Retina (tissue), 1 donor: Measurements from ENCODE around the gene PGLYRP1.

ENCODE experiments used
- DNase-seq: peaks from one replicate; pipeline ENCODE4 v3.0.0-alpha.2; 2016

Gene PGLYRP1

DNA sequence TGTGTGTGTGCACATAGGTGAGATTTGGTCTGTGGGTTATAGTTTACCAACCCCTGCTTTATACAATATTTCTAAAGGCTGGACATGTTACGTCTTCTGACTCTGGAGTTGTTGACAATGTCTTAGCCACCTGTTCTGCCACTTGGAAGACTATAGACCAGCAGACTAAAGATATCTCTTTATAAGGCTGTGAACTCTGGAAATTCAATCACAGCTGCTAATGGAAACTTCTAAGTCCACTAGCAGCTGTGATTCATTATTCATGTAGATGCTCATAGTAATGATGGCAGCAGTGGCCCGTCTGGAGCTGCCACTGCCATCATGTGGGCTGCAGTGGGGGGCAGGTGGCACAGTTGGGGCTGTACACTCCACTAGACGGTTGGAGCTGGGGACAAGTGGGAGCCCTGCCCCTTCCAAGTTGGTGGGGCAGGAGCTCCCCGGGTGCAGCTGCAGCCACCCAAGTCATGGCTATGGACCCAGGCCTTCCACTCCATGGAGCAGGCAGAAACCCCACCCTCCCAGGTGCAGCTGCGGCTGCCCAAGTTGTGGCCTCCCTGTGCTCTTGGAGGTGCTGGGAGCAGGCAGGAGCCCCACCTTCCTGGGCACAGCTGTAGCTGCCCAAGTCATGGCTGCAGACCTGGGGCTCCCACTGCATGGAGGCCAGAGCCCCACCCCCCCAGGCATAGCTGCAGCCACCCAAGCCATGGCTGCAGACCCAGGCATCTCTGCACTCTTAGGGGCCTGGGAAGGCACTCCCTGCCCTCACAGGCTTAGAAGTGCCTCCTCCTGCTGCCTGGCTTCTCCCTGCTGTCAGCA lies 9.1 kb upstream of the PGLYRP1 start:
- no peak for DNase-seq

DNA sequence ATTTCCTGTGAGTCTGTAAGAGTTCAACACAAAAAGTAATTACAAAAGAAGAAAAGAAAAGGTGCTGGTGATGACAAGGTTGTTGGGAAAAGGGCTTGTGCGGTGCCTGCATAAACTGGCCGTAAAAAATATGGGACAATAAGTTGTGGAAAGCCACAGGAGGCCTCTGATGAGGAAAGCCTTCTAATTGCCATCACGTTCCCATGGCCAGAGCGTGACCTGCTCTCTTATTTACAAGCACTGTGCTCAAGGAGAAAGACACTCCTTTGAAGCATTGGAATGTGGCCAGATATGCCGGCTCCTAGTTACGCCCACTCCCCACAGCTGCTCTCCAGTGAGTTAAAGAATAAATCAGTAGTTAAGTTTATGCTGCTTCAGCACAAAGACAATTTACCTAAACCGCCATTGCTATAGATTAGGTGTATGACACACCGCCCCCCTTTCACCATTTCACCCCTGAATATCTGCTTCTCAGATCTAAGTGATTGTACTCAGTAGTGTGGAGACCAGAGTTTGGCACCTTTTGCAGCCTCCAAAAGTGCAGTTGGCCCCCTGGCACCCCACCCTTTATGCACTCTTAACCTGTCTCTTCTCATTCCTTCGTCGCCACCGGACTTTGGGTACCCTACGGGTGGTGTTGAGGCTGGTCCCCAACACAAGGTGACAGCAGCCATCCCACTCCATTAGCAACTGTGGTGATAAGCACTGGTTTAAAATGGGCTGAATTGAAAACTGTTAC lies 8.1 kb upstream of the PGLYRP1 start:
- no peak for DNase-seq

DNA sequence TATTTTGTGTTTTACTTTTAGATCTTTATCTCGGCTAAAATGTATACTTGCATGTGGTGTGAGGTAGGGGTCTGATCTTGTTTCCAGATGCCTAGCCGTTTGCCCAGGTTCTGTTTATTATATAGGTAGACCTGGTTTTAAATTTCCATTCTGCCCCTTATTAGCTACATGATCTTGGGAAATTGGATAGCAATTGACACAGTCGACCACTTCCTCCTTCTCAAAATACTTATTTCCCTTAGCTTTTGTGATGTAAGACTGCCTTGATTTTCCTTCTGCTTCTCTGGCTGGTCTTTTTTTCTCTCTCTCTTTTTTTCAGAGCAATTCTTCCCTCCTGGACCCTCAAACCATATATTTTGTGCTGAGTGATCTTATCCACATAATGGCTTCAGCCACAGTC lies 3.0 kb upstream of the PGLYRP1 start:
- DNase-seq = no peak

DNA sequence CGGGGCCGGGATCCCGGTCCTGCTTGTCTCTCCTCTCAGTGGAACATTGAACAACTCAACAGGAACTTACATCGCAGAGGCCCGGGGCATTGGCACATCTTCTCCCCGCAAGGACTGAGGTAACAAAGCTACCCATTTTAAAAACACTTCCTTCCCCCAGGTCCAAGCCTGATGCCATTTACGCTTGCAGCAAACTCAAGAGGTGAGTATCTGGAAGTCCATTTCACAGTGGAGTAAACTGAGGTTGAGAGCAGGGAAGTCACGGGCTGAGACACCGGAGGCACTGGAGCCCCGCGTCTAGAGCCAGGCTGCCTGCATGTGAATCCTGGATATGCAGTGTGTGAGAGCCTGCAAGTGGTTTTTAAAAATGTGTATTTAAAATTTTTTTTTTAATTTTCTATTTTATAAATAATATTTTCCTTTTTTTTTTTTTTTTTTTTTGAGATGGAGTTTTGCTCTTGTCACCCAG lies 492 bp upstream of the PGLYRP1 start:
- no peak for DNase-seq

DNA sequence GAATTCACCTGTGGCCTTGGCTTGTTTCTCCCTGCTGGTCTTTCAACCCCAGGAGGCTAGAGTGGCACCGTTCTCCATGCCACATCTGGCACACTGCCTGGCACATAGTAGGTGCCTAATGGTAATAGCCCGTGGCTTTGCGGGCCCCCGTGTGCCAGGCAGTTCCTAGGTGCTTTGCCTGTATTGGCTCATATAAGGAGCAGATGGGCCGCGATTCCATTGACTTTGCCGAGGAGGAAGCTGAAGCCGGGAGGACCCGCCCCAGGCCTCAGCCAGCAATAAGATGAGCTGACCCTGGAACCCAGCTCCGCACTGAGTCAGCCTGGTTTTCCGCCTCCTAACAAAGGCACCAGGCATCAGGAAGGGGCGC lies 807 bp downstream of the PGLYRP1 start:
- no peak for DNase-seq

DNA sequence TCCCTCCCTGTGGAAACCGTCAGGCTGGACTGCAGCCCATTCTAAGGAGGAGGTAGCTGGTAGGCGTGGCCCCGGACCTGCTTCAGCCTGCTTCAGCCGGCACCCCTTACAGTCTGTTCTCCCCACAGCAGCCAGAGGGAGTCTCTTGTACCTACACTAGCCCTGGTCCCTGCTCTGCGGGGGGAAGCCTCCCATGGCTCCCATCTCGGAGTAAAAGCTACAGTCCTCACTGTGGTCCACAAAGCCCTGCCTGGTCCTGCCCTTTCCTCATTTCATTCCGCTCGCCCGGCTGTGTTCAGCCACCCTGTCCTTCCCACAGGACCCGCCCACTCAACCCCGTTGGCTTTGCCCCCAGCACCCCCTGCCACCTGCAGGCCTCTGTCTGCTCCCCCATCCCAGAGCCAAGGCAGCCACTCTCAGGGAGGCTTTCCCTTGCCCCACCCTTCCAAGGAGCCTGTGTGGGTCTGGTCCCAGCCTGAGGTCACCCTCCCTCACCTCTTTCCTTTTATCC lies 1.3 kb downstream of the PGLYRP1 start:
- no peak for DNase-seq

DNA sequence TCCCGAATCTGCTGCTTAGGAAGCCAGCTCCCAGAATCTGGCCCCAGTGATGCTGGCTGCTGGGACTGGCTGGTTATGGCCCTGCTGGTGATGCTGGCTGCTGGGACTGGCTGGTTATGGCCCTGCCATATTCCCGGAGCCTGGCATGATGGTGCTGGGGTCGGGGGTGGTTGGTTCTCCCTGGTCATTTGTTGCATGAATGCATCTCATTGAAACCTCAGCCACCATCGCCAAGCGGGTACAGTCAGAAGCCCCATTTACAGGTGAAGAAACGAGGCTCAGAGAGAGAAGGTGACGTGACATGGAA lies 2.1 kb downstream of the PGLYRP1 start:
- no peak for DNase-seq

DNA sequence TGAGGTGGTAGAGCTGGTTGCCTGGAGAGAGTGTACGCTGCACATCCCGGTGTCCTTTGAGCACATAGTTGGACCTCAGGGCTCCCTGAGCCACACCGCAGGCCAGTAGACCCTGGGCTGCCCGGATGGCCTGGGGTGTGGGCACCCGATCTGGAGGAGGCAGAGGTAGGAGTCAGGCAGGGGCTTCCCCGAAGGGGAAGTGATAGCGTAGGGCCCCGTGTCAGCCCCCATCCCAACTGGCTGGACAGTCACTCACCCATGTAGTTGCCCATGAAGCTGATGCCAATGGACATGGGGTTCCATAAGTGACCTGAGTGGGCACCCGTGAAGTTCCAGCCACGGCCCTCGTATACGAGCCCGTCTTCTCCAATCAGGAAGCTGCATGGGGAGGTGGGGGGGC lies 3.6 kb downstream of the PGLYRP1 start:
- DNase-seq = no peak

DNA sequence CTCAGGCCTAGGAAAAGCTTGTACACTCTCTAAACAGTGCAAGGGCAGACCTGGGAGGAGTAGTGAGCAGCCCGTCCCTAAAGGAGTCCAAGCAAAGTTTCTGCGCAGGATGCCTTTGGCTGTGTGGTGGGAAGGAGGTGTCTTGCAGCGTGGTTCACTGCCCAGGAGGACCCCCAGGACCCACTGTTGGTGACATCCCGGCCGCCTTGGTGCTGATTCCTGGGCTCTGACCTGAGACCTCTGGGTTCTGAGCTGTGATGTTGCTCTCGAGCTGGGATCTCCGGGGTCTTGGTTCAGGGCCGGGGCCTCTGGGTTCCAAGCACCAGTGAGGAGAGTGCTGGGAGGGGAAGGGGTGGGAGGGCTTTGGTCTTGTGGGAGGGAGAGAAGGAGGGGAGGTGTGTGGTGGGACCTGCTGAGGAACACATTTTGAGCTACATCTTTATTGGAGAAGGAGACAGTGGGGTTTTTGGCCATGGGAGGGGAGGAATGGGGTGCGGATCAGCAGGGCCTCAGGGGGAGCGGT lies 4.1 kb downstream of the PGLYRP1 start:
- DNase-seq = no peak

DNA sequence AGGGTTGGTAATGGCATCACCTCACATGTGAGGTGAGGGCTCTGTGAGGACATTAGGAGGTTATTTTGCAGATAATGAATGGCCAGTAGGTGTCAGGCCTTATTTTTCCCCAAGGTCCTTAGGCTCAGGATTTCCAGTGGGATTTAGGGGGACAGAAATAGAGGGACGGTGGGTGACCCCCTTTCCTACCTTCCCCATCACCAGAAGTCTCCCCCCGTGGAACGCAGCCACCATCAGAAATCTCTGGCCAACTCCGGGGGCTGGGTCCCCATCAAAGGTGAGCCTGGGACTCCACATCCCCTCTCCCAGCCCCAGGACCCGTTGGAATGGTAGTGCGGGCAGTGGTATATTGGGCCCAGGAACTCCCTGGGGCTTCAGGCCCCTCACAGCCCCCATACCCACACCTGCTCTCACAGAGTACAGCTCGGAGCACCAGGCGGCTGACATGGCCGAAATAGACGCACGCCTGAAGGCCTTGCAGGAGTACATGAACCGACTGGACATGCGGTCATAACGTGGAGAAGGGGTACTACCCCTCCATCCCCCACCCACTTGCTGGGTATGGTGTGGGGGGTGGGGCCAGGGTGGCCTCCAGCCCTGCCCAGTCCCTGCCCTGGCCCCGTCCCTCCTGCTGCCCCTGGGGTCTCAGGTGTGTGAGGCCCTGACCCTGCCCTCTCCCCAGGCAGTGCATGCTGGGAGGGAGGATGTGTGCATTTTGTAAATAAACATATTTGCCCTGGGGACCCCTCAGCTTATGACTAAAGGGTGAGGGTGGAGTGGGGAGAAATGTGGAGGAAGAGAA lies 4.8 kb downstream of the PGLYRP1 start:
- DNase-seq = no peak

DNA sequence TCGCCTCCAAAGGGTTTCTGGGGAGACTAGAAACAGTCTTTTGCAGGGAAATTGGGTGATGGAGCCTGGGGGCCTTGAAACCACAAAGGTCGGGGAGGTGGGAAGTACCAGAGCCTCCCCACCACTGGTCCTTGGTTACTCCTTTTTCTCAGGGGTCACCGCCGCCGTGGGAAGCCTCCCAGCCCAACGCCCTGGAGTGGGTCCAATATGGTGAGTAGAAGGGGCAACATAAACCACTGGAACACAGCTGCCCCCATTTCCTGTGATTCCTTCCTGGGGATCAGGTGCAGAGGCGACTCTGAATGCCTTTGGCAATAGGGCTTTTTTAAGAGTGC lies 5.8 kb downstream of the PGLYRP1 start:
- no peak for DNase-seq

DNA sequence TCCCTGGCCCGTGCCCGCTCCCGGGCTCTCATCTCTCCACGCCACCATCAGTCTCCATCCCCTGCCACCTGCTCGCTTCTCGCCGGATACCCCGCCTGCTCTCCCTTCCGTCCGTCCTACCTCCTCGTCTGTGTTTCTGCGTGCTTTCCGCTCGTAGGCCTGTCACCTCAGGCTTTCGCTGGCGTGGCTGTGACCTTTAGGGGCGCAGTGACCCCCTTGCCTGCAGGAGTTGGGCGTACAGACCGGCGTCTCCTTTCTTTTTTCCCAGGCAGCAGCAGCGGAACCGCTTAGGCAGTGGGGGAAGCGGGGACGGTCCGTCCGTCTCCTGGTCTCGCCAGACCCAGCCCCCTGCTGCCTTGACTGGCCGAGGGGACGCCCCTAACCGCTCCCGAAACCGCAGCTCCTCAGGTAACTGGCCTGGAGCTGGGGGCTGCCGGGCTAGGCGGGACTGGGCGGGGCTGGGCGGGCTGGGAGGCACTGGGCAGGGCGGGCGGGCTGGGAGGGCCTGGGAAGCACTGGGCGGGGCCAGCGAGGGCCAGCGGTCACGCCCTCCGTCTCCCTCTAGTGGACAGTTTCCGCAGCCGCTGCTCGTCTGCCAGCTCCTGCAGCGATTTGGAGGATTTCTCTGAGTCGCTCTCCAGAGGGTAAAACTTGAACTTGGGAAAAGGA lies 6.3 kb downstream of the PGLYRP1 start:
- DNase-seq = peak; percentile 86

DNA sequence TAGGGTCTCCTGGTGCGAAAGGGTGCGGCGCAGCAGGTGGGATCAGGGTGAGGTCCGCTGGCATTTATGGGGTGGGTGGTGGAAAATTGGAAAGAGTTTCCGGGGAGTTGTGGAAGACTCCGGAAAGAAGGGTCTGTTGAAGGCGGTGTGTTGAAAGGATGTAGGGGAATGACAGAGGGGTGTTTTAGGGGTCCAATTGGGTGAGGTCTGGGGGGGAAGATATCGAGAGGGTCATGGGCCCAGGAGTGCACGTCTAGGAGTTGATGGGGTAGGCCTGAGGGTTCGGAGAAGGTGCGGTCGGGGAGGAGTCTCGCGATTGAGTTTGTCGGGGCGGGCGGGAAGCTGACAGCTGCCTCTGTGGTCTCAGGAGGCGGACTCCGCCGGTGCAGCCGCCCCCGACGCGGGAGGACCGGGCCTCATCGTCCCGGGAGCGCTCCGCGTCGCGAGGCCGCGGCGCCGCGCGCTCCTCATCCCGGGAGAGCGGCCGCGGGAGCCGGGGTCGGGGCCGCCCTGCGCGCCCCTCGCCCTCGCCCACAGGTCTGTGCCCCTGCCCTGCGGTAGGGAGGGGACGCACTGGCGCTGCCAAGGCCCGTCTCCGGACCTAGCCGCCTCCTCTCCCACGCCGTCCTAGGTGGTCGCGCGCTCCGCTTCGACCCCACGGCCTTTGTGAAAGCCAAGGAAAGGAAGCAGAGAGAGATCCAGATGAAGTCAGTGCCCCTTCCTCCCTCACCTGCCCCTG lies 7.0 kb downstream of the PGLYRP1 start:
- peak; percentile 46 for DNase-seq

DNA sequence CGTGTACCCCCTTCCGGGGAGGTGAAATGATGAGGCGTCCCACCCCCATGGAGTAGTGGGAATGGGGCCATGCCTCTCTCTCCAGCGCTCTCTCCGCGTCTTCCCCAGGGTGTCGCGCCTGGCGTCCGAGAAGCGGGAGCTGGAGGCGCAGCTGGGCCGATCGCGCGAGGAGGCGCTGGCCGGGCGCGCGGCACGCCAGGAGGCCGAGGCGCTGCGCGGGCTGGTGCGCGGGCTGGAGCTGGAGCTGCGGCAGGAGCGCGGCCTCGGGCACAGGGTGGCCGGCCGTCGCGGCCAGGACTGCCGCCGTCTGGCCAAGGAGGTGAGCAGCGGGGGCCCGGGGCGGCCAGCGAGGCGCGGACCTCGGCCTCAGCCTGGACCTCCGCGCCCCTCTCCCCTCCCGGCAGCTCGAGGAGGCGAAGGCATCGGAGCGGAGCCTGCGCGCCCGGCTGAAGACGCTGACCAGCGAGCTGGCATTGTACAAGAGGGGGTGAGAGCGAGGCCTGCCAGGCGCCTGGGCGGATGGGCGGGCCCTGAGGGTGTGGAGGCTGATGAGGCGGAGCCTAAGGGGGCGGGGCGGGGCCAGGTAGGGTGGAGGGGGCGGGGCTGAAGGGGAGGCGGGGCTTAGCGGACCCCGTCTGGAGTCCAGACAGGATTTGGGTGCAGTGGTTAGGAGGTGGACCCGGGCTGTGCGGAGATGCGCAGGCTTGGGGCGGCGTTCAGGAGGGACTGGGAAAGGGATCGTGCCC lies 7.7 kb downstream of the PGLYRP1 start:
- peak; percentile 75 for DNase-seq

DNA sequence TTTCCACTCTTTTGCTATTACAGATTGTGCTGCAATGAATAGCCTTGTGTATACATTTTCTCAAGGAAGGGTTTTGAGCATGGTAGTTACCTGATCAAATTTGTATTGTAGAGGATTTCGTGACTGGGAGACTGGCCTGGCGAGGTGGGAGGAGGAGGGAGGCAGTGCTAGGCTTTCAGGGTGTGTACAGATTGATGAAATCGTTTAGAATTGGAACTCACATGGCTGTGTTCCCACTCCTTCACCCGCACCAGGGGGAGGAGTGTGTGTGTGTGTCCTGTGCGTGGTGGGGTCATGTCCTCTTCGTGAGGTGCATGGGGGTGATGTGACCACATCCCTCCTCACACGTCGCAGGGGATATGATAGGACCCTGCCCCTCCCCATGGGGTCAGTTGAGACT lies 8.3 kb downstream of the PGLYRP1 start:
- no peak for DNase-seq

DNA sequence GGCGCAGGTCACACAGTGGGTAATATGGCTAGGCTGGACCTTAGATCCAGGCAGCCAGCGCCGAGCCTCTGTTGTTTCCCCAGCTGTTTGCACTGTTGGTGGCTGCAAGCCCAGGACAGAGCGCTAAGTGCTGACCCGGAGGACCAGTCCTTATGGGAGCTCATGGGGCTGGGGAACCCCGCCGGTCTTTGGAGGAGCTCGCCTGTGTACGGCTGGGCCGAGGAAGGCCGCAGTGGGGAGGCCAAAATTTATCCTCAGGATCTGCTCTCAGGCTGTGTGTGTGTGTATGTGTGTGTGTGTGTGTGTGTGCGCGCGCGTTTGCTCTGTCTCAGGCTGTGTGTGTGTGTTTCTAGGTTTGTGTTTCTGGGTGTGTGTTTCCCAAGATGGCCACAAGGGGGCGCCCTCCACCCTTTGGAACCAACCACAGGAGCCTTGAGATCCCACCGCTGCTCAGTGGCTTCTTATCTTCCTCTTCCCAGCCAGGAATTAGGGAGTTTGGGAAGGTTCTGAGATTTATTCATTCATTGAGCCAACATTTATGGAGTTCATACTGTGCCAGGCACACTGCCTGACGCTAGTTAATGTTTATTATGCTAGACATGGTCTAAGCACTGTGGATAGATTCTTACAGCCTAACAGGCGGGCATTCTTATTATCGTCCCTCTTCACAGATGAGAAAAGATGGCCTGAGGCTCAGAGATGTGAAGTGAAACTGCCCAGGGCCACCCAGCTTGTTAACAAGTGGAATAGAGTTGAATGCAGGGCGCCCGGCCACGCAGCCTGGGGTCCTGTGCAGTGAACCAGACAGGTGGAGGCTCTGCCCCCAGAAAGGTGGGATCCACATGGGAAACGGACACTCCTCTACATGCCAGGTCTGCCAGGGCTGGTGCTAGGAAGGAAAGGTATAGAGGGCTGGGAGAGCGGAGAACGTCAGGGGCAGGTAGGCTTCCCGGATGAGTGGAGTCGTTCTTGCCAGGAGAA lies 13.0 kb downstream of the PGLYRP1 start:
- DNase-seq = peak; percentile 87

DNA sequence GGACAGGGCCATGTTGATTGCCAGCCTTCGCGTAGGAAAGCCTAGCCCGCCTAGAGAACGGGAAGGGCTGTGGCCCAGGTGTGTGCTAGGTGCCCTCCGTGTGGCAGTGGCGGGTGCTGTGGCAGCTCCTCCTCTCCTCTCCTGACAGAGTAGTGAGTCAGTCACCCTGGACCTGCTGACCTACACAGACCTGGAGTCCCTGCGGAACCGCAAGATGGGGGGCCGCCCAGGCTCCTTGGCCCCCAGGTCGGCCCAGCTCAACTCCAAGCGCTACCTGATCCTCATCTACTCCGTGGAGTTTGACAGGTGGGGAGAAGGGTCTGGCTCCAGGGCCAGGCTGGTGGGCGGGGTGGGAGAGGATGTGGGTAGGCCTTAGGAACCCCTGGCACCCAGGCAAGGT lies 16.4 kb downstream of the PGLYRP1 start:
- no peak for DNase-seq

DNA sequence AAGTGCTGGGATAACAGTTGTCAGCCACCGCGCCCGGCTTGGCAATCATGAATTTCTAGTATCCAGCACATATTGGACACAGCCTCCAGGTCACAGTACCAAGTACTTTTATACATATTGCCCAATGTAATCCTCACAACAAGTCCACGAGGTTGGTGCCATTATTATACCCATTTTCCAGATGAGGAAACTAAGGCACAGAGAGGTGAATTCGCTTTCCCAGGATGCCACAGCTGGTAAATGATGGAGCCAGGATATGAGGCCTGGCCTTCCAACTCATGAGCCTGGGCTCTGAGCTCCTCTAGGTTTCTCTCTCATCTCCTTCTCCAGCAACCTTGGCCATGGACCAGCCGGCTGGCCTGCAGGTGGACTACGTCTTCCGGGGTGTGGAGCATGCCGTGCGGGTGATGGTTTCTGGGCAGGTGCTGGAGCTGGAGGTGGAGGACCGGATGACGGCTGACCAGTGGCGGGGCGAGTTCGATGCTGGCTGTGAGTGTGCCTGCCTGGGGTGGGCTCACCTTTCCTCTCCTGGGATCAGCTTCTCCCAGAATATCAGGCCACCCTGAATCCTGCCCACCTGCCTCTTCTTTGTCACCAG lies 20.1 kb downstream of the PGLYRP1 start:
- DNase-seq = no peak

DNA sequence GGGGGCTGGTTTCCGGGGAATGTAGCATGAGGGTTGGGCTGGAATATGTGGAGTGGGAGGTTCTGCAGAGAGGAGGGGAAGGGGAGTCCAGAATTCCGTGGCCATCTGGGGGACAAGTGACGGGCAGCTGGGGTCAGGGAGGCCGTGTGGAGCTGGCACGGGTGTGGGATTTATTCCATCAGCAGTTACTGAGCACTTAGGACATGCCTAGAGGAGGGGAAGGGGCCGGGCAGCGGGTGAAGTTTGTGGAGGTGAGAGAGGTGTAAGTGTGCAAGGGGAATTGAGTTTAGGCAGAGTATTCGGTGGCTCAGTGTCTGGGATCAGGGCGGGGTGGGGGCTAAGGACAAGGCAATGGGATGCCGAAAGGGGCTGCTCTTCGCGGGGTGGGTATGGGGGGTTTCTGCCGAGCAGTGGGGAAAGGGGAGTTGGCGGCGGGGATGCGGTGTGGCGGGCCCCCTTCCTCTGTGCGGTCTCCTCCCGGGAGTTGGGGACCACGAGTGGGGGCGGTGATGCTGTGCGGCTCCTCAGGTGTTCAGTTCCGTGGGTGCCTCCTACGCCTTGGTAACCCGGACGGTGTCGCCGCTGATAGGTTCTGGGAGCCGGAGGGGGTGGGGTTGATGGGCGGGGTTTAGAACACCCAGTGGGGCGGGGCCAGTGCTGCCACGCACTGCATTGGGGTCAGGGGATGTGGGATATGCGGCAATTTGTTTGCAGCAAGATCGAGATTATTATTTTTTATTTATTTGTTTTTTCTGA lies 22.2 kb downstream of the PGLYRP1 start:
- peak; percentile 31 for DNase-seq
